A673 (cell line): Measurements from ENCODE around the gene NUDT3. TPM values are rescaled to one million over a fixed set of nuclear protein-coding genes. Genes with fewer than 3 reads are reported as not detected.
A peak's percentile ranks its signal among the peaks of the same experiment; 100 is the strongest.

ENCODE experiments used
- Bru-seq: library from RNA; stranded (reverse); fragments of 400-500 nt; gene quantifications from one replicate; lab custom pipeline; 2021; lab: Mats Ljungman, UMichigan
- BruChase-seq, 2 experiments: library from RNA; stranded (reverse); fragments of 400-500 nt; gene quantifications; one replicate each; lab custom pipeline; 2021; lab: Mats Ljungman, UMichigan
- BruUV-seq: library from RNA; stranded (reverse); fragments of 400-500 nt; replicated peaks from 2 replicates; lab custom pipeline; 2021; lab: Mats Ljungman, UMichigan
- CTCF ChIA-PET: fragments of 300-600 bp; sonication (Branson Sonifier 250); formaldehyde crosslinking; loops from one replicate; lab custom pipeline; 2022; ENCODE audit warnings: antibody characterized with exemption; lab: Charles Lee
- POLR2A ChIA-PET: fragments of 300-600 bp; sonication (Branson Sonifier 250); formaldehyde crosslinking; loops from one replicate; lab custom pipeline; 2022; ENCODE audit warnings: antibody characterized with exemption; ENCODE audit not compliant: low non-redundant PET; lab: Charles Lee
- DNase-seq: peaks from one replicate; pipeline ENCODE4 v3.0.0-alpha.2; 2015; ENCODE audit warnings: low spot score
- H3K27ac ChIP-seq: fragments of 200-600 bp; sonication (generic); 2 replicates; pipeline ENCODE4 v1.5.1; 2016; ENCODE audit warnings: mixed run types, low read depth, mild to moderate bottlenecking, mixed read lengths, antibody characterized with exemption, low read length; ENCODE audit not compliant: poor library complexity, severe bottlenecking
- H3K27me3 ChIP-seq: fragments of 200-600 bp; sonication (generic); replicated peaks from 2 replicates; pipeline ENCODE4 v1.6.1; 2017; ENCODE audit warnings: mixed run types, low read depth, mild to moderate bottlenecking, mixed read lengths, antibody characterized with exemption, low read length; ENCODE audit not compliant: insufficient read depth, poor library complexity
- H3K36me3 ChIP-seq: fragments of 200-600 bp; sonication (generic); 2 replicates; pipeline ENCODE4 v1.6.1; 2016; ENCODE audit warnings: mixed run types, mild to moderate bottlenecking, mixed read lengths, antibody characterized with exemption, low read length; ENCODE audit not compliant: insufficient read depth, poor library complexity, severe bottlenecking
- H3K4me1 ChIP-seq: fragments of 200-600 bp; sonication (generic); 2 replicates; pipeline ENCODE4 v1.6.1; 2017; ENCODE audit warnings: mixed run types, mild to moderate bottlenecking, mixed read lengths, antibody characterized with exemption, low read length; ENCODE audit not compliant: insufficient read depth, poor library complexity, severe bottlenecking
- H3K4me3 ChIP-seq: fragments of 200-600 bp; sonication (generic); 2 replicates; pipeline ENCODE4 v1.5.1; 2016; ENCODE audit warnings: low read depth, mixed run types, mild to moderate bottlenecking, mixed read lengths, low read length; ENCODE audit not compliant: poor library complexity, severe bottlenecking
- H3K9me3 ChIP-seq: fragments of 200-600 bp; sonication (generic); 2 replicates; pipeline ENCODE4 v1.6.1; 2016; ENCODE audit warnings: mixed run types, low read depth, mild to moderate bottlenecking, mixed read lengths, antibody characterized with exemption, low read length; ENCODE audit not compliant: poor library complexity, severe bottlenecking
- CTCF ChIP-seq: fragments of 300-800, 200-600 bp; sonication (generic); conservative IDR thresholded peaks from 2 replicates; pipeline ENCODE4 v1.5.1; 2017; ENCODE audit warnings: low read depth, mild to moderate bottlenecking, antibody characterized with exemption, low read length, moderate library complexity, mixed read lengths
- EZH2 ChIP-seq: fragments of 200-600 bp; sonication (generic); IDR thresholded peaks from 2 replicates; pipeline ENCODE4 v1.6.1; 2017; ENCODE audit warnings: borderline replicate concordance, low read depth, mild to moderate bottlenecking, mixed read lengths, antibody characterized with exemption, low read length; ENCODE audit not compliant: poor library complexity, severe bottlenecking
- intact Hi-C: fragments of 100-400 bp; cut with micrococcal nuclease; formaldehyde crosslinking; loops from one replicate; pipeline ENCODE4 v1.10.0; 2022; ENCODE audit not compliant: unreplicated experiment
- long read RNA-seq: library from polyadenylated mRNA; stranded (forward); transcript quantifications from one replicate; pipeline ENCODE4 v2.0.0, GENCODE V29; 2022
- total RNA-seq: library from RNA; stranded (reverse); gene quantifications from 2 replicates; pipeline ENCODE4 v1.2.3, GENCODE V29; 2021

NUDT3 gene
- total RNA-seq (34.1 and 38.4 TPM in 2 replicates), Bru-seq, nascent RNA (percentile 94 among the genes with signal in this experiment), BruChase-seq, experiment 1, labeled RNA remaining after a 2-hour chase (percentile 99 among the genes with signal in this experiment), BruChase-seq, experiment 2, labeled RNA remaining after a 6-hour chase (percentile 99 among the genes with signal in this experiment)
- long read RNA-seq, full-length matches to known transcripts: 106 of 134 reads
- long read RNA-seq, partial matches to known transcripts: 4 of 134 reads
- long read RNA-seq, other reads (novel, unspliced or antisense): 24 of 134 reads

- POLR2A ChIA-PET: no interaction called here
- BruUV-seq: no TSS peak
- intact Hi-C loops: no loop called here
These were observed at the start of gene NUDT3 for GRCh38 chr6:34392497-34393190. Gene NUDT3 (minus strand): TSS chr6:34392669. CDS start chr6:34392362, 307 bp downstream.

DNA sequence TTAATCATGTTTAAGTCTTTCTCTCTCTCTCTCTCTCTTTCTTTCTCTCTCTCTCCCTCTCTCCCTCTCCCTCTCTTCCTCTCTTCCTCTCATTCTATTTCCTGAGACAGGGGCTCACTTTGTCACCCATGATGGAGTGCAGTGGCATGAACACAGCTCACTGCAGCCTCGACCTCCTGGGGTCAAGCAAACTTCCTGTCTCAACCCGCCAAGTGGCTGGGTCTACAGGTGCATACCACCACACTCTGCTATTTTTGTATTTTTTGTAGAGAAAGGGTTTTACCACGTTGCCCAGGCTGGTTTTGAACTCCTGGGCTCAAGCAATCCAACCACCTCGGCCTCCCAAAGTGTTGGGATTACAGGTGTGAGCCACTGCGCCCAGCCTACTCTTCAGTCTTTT, 49.1 kb upstream of the NUDT3 start:
- Histone ChIP-seq H3K9me3 (no peaks in the 10 kb centered on the region), H3K27me3 (no peaks in the 10 kb centered on the region), H3K36me3 (no peaks in the 10 kb centered on the region), H3K27ac (no peak overlapping the region), H3K4me3 (no peak overlapping the region), H3K4me1 (no peaks in the 10 kb centered on the region)
- POLR2A ChIA-PET: no interaction called here
- TF ChIP-seq EZH2 (no peak), CTCF (no peak)
- intact Hi-C loops: no loop called here
- no peak for DNase-seq
- CTCF ChIA-PET: no interaction called here
- BruUV-seq: no TSS peak

More at GRCh38 chr6:34392497-34393190, at the start of gene NUDT3:
- no peaks in the 10 kb centered on the region for H3K36me3 ChIP-seq
- TF ChIP-seq CTCF: peak; percentile 91
- TF ChIP-seq EZH2: no peak
- peak within 1 kb of the TSS; percentile 94 for H3K27ac ChIP-seq
- peak within 1 kb of the TSS; percentile 88 for H3K4me3 ChIP-seq
- DNase-seq: peak; percentile 97
- H3K27me3 ChIP-seq: no peaks in the 10 kb centered on the region
- CTCF ChIA-PET: interaction anchor here (0.9 to 1.0 kb wide), 2 partner anchors 143 to 144 kb away, joined by 3 to 9 read pairs; partner anchors contain the start of gene SMIM29
- peaks cover 10% of the 10 kb centered on the region for H3K4me1 ChIP-seq
- H3K9me3 ChIP-seq: peaks cover 4% of the 10 kb centered on the region

- no peak for DNase-seq
- CTCF ChIA-PET: no interaction called here
- Histone ChIP-seq H3K36me3 (no peaks in the 10 kb centered on the region), H3K27ac (no peak overlapping the region), H3K27me3 (no peaks in the 10 kb centered on the region), H3K9me3 (no peaks in the 10 kb centered on the region), H3K4me3 (no peak overlapping the region), H3K4me1 (no peaks in the 10 kb centered on the region)
- intact Hi-C loops: no loop called here
- TF ChIP-seq EZH2 (no peak), CTCF (no peak)
- POLR2A ChIA-PET: no interaction called here
- no TSS peak for BruUV-seq
These were observed 47.0 kb upstream of the NUDT3 start for GRCh38 chr6:34439442-34439841.
